ENCODE data around the gene RABEPK. TPM values are rescaled to one million over a fixed set of nuclear protein-coding genes. Genes with fewer than 3 reads are reported as not detected.
"Not testable (repeated sequence)": the region's sequence is repeated elsewhere in the genome, so short reads cannot be mapped to it uniquely, and the experiment has no call there.

Gene RABEPK
- polyA plus RNA-seq, 4 donors, result 19.5 to 23.6 (median 21.2) TPM

- DNase-seq (ENCODE audit: low read depth in 4 of 4, low spot score in 3 of 4), result not testable (repeated sequence)
Measured at GRCh38 chr9:125194466-125194865, 5.9 kb upstream of the RABEPK start.

- DNase-seq (ENCODE audit: low read depth in 4 of 4, low spot score in 3 of 4), result not testable (repeated sequence)
Measured at GRCh38 chr9:125195591-125195990, 4.8 kb upstream of the RABEPK start.

- no peak for DNase-seq (ENCODE audit: low read depth in 4 of 4, low spot score in 3 of 4)
Measured at GRCh38 chr9:125202846-125203618, 2.7 kb downstream of the RABEPK start.

GRCh38 chr9:125204477-125204876 is 4.1 kb downstream of the RABEPK start:
- DNase-seq (ENCODE audit: low read depth in 4 of 4, low spot score in 3 of 4), result no peak

- DNase-seq (ENCODE audit: low read depth in 4 of 4, low spot score in 3 of 4), result no peak
Measured at GRCh38 chr9:125214186-125214585, 13.8 kb downstream of the RABEPK start.

GRCh38 chr9:125218621-125219020 is 18.3 kb downstream of the RABEPK start:
- DNase-seq (ENCODE audit: low read depth in 4 of 4, low spot score in 3 of 4), result no peak

- DNase-seq (ENCODE audit: low read depth in 4 of 4, low spot score in 3 of 4), result not testable (repeated sequence)
Measured at GRCh38 chr9:125224858-125225257, 24.5 kb downstream of the RABEPK start.

- DNase-seq (ENCODE audit: low read depth in 4 of 4, low spot score in 3 of 4), result no peak
Measured at GRCh38 chr9:125227761-125228160, 27.4 kb downstream of the RABEPK start.

- DNase-seq (ENCODE audit: low read depth in 4 of 4, low spot score in 3 of 4), result no peak
Measured at GRCh38 chr9:125233678-125234077, 33.3 kb downstream of the RABEPK start.

- not testable (repeated sequence) for DNase-seq (ENCODE audit: low read depth in 4 of 4, low spot score in 3 of 4)
Measured at GRCh38 chr9:125234099-125234498, 33.8 kb downstream of the RABEPK start.

GRCh38 chr9:125235804-125236519 is 35.6 kb downstream of the RABEPK start:
- DNase-seq (ENCODE audit: low read depth in 4 of 4, low spot score in 3 of 4), result no peak

GRCh38 chr9:125236520-125237159 is 36.3 kb downstream of the RABEPK start:
- DNase-seq (ENCODE audit: low read depth in 4 of 4, low spot score in 3 of 4), result not testable (repeated sequence)

- DNase-seq (ENCODE audit: low read depth in 4 of 4, low spot score in 3 of 4), result no peak
Measured at GRCh38 chr9:125238127-125238914, 38.0 kb downstream of the RABEPK start.

- DNase-seq (ENCODE audit: low read depth in 4 of 4, low spot score in 3 of 4), result no peak
Measured at GRCh38 chr9:125238915-125239446, 38.6 kb downstream of the RABEPK start.

- no peak for DNase-seq (ENCODE audit: low read depth in 4 of 4, low spot score in 3 of 4)
Measured at GRCh38 chr9:125239631-125240597, 39.6 kb downstream of the RABEPK start.

GRCh38 chr9:125240649-125240999 is 40.3 kb downstream of the RABEPK start:
- DNase-seq (ENCODE audit: low read depth in 4 of 4, low spot score in 3 of 4), result peak in 2 of 4 donors; percentile 8 to 10

GRCh38 chr9:125241000-125241862 is 40.9 kb downstream of the RABEPK start, which contains the start of gene HSPA5:
Gene HSPA5, minus strand, starts transcription at chr9:125241343. Its CDS starts 217 bp downstream, at chr9:125241126.
- peak; percentile 98 to 100 (median 99) for DNase-seq (ENCODE audit: low read depth in 4 of 4, low spot score in 3 of 4)
